GM18519 (cell line): ENCODE data around the gene TMTC1.
A peak's percentile ranks its signal among the peaks of the same experiment; 100 is the strongest.

Experiments used
- ATAC-seq: cut with Tn5 transposase; IDR thresholded peaks from one replicate; pipeline ENCODE4 v1.9.1; 2021; ENCODE audit warnings: mild to moderate bottlenecking, moderate library complexity; ENCODE audit not compliant: unreplicated experiment, low FRiP score

TMTC1 gene

DNA sequence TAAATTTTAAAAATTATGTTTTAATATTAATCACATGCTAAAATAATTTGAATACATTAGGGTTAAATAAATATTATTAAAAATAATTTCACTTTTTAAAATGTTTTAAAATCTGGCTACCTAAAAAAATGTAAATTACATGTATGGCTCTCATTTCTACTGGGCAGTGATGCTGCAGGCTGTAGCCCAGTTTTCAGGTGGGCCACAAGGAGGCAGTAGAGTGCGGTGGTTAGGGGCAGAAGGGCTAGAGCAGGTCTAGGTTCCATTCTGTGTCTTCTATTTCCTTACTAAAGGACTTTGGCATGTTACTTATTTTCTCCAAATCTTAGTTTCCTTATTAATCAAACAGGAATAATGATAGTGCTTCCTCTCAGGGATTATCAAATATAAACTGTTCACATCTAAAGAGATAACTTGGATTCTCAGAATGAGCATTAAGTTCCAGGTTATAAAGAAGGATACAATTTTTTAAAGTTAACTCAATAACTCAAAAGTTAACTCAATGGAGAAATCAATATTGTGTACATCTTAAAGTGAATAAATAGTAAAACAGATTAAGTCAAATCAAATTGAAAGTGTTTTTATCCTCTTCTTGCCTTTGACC, 231.3 kb downstream of the TMTC1 start:
- peak; percentile 93 for ATAC-seq

DNA sequence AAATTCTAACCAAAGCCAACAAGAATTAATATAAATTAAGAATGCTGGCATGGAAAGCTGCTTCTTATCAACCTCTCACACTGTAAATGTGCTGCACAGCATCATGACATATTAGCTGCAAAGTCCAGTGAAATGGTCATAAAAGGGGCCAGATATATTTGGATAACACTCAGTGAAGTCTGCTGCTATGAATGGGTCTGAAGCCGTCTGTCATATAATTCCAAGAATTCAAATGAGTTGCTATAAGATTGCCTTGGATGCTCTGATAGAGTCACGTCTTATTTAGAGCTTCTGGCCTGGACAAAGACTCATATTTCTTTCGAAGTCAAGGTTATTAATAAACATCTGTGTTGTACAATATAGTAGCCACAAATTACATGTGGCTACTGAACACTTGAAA, 231.9 kb downstream of the TMTC1 start:
- ATAC-seq: no peak

DNA sequence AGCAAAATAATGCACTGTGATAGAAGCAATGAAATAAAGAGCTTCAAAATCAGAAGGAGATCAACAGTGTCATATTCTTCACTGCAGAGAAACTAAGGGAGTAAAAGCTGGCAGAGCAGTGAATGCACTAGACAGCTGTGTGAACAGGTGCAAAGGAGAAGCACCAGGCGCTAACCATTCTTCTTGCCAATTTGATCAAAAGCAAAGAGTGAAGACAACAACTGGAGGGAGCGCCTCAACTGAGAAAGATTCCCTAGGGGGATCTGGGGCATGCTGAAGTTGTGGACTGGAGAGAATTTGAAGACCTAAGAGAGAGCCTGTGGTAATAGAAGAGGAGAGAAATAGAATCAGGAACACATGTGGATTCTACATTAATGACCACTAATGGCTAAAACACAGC, 235.9 kb downstream of the TMTC1 start:
- ATAC-seq: no peak

DNA sequence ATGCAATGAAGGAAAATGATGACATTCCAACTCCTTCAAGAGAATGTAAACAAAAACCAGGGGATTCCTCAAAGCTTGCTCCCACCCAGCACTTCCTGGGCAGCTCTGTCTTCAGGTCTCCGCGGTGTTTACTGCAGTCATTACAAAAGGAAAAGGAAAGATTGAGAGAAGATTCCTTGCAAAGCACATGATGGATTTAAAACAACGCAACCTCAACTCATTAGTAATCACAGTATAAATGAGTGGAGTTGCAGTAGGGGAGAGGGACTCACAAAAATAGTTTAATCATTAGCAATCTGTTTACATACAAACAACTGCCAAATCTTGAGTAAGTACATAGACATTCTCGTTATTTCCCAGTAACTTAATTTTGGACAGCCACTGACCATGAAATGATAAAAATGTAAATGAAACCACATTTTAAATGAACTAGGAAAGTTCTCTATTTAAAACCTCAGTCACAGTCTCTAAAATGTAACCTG, 236.6 kb downstream of the TMTC1 start:
- ATAC-seq: no peak

DNA sequence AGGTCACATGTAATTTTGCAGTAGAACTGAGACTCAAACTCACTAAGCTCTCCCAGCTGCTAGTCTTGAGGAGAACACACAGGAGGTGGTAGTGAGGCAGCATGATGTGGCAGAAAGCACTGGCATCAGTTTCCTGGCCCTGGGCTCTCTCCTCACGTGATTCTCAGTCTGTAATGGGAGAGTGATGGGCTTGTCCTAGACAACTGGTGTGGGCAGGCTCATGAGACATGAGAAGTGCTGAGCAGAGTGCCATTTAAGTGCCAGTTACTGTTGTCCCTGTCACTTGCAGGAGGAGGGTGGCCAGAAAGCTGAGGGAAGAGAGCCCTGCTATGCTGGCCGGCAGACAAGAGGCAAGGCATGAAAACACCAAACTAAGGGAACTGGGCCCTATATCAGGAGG, 237.7 kb downstream of the TMTC1 start:
- ATAC-seq: no peak

DNA sequence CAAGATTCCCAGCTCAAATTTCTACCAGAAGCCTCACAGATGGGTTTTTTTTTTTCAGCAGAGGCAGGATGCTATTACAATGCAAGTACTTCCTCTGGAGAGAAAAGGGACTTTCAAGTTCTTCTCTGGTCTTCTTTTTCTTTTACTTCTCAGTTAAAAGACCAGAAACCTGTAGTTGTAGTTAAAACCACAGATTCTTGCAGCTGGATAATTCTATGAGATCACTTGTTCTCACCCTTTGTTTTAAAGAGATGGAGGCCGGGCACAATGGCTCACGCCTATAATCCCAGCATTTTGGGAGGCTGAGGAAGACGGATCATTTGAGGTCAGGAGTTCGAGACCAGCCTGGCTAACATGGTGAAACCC, 238.7 kb downstream of the TMTC1 start:
- ATAC-seq: peak; percentile 93

DNA sequence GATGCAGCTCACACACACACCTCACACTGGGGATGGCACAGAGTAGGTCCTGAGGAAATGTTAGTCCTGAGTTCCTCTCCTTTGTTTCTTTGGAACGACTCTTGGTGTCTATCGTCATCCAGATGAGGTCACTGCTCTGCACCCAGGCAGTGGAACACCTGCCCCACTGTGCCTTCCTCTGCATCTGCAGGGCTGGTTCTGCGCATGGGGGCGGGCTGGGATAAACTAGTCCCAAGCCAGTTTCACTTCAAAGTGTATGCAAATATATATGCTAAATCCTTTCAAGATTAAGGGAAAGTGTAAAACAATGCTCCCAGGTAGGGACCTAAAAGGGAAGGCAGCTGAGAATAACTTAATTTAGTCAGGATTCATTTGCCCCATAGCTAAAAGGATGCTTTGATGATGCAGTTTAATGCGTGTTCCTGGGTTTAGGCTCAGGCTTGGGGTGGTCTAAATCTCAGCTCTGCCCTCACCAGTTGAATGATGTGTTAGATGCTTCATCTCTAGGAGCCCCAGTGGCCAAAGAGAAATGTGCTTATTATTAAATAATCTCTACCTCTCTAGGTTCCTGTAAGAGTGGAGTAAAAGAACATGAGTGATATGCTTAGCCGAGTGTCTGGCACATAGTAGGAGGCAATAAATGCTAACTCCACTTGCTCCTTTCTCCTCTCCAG, 239.2 kb downstream of the TMTC1 start:
- ATAC-seq: peak; percentile 39

DNA sequence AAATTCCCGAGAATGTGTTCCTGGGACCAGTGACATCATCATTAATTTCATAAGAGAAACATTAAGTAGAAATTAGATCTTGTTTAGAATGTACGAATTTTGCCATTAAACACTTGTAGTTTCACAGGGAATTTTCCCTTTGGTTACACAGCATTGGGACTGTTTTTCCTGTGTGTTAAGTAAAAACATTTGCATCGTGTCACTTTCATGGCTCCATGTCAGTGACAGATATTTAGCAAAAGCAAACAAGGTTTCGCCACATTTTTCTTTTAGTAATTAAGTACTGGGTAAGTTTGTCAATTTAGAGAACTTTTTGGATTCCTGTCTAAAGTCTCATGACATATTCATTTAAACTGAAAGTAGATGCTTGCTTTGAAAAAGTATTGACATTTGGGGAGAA, 240.7 kb downstream of the TMTC1 start:
- ATAC-seq: no peak

DNA sequence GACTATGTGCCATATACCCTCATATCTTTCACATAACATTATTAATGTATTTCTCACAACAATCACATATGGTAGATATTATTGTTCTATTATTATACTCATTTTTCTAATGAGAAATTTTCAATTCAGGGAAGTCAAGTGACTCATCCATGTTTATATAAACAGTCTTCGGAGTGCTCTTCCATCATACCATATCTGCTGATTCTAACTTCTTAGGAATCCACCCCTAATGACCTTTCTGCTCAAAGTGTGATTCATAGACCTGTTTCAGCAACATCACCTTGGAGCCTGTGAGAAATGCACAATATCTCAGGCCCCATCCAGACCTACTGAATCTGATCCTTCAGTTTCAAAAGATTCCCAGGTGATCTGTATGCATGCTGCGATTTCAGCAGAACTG, 246.4 kb downstream of the TMTC1 start:
- ATAC-seq: no peak

DNA sequence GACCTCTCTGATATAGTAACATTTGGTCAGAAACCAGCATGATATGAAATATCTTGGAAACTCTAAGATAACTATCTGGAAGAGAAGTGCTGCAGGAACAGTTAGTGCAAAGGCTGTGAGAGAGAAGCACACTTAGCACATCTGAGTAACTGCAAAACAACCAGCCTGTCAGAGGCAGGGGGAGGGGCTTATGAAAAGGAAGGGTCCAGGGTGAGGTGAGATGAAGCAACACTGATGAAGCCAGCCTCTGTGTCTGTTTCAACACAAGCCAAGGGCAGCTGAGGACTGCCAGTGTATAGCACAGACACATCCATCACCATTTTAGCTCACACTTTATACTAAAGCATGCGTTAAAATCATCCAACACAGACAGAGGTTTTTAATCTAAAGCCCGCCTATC, 248.8 kb downstream of the TMTC1 start:
- no peak for ATAC-seq

DNA sequence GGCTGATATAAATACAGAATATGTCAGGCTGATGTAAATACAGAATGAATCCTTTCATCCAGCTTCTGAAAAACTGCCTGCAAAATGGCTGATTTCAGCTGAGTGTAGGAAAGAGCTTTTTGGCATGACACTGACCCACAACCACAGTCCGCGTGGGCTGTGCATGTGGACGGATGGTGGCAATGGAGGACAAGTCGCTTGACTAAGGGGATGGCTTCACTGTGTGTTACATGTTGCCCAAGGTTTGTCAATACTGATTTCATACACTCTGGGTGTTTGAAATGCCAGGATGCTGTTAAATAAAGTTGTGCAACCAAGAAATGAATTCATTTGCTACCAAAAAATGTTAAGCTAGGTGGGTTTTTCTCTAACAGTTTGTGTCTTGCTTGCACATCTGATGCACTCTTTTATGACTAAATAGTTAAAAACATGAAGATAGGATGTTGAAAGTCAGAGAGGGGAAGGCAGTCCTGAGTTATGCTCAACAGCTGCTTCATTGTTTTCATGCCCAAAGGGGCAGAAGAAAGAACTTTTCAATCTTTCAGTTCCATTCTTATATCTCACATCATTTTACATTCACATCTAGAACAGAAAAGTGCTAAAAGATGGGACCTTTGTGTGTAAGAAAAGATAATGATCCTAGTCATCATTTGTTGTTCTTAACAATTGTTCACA, 249.8 kb downstream of the TMTC1 start:
- ATAC-seq: no peak

DNA sequence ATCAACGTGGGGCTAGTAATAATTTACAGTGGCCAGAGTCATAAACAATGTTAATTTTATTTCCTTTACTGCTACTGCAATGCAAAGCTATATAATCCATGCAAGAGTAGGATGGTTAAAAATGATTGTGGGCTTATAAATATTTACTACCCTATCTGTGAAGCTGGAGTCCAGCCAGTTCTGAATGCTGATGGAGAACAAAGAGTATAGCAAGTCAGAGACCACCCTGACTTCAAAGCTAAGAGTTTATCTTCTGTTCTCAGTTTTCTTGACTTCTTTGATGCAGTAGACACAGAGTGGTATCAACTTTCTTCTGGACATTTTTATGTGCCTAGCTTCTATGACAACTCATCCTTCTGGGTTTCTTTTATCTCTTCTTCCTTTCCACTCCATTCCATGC, 252.3 kb downstream of the TMTC1 start:
- no peak for ATAC-seq

DNA sequence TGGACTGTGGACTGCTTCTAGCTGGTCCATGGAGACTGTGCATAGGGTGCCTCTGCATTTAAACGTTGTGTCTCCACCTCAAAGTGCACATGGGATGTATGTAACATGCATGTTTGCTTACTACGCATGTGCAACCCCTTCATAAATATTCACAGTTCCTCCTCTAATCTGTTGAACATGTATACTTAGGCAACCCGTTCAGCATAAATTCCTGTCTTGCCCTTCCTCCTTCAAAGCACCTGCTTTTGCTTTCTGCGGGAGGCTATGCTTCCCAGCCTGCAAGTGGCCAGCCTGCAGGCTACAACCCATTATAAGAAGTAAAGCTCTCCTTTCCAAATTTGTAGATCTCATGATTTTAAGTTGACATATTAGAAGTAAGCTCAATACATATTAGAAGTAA, 253.3 kb downstream of the TMTC1 start:
- no peak for ATAC-seq

DNA sequence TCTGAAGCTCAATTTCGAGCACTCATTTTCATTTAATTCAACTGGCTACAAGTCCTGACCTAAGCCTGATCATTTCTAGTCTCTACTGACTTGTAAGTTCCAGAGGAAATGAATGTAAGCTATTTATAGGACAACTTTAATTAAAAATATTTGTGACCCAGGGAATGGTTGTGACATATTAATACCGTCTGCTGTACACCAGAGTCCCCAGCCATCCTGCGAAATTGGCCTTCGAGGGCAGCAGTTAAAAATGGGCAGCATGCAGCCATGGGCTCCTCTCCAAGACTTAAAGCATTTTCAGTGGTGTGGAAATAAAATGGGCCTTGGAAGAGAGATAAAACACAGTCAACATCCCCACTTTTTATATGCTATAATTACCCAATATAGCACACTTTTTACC, 255.6 kb downstream of the TMTC1 start:
- no peak for ATAC-seq

DNA sequence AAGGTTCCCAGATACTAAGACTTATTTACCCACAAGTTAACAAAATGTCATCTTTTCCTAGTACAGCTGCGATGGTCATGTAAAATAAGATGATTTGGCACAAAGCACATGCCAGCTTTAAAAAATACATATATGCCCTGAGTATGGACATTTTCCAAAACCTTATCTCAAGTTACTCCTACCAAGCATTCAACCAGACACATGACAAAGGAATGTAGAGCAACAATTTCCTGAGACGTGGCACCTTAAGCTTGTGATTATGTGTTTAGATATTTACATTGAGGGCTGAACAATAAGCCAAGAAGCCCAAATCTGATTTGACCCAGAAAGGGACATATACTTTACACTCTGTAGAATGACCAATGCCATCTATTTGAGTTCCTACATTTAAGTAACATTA, 261.8 kb downstream of the TMTC1 start:
- no peak for ATAC-seq

DNA sequence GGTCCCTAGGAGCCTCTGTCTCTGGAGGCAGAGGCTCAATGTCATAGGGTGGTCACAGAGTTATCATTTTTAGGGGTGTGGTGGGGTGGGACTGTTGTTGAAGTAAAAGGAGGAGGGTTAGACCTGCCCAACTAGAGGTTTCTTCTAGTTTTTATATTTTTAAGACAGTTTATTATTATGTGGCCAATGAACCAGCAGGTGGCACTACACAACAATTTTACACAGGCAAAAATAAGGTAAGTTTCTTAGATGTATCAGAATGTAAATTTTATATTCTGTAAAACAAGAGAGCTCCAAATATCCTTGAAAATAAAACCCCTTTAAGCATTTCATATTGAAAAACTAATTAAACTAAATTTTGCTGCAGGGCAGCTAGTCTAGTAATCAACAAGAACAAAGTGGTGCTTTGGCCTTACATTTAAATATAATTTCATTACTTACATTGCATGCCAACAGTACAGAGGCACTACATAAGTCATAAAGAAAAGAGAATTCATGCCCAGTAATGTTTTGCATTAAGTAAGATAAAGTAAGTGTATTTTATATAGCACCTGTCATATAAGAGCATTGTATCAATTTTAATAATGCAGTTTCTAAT, 264.1 kb downstream of the TMTC1 start:
- no peak for ATAC-seq

DNA sequence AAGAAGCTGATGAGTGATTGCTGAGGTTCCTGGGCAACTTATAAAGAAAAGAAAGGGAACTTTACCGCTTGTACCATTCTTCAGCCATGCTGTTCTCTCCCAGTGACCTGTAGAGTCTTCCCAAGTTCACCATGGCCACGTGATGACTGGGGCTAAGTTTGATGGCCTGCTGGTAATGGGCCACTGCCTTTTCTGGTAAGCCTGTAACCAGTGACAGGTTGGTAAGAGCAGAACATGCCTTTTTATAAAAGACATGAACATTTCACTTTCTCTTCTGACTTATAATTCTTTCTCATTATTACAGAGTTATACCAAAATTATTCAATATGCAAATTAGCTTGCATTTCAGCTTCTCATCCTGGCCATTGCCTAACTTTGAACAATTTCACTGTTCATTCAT, 265.3 kb downstream of the TMTC1 start:
- no peak for ATAC-seq

DNA sequence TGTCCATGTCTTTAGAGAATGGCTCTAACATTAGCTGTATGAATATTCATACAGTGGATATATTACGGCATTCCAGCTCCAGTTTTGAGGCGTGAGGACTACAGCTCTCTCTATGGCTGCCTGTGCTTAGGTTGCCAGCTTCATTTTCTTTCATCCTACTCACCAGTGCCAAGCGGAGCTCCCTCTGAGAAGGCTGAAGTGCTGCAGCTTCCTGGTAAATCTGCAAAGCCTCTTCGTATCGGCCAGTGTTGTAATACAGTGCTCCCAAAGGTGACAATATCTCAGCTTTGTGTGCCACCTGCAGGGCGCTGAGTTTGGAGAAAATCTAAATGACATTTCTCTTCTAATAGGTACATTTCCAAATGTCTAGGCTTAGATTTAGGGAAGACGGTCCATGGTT, 266.5 kb downstream of the TMTC1 start:
- ATAC-seq: no peak

DNA sequence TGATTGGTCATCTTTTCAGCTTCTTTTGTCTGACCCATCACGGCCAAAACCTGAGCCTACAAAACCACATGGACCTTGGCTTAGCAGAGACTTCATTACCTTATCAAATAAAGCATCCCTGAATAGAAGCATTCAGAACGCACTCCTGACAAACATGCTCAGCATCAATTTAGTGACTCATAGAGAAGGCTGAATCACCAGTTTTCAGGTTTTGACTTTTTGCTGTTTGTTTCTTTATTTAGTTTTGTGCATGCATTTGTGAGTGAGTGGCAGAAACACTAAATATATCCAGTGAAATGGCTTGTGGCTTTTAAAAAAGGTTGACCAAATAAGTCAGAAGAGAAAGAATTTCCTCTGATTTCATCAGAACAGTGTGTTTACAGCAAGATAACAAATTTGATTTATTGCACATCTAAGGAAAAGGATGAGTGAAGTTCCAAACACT, 267.3 kb downstream of the TMTC1 start:
- ATAC-seq: no peak

DNA sequence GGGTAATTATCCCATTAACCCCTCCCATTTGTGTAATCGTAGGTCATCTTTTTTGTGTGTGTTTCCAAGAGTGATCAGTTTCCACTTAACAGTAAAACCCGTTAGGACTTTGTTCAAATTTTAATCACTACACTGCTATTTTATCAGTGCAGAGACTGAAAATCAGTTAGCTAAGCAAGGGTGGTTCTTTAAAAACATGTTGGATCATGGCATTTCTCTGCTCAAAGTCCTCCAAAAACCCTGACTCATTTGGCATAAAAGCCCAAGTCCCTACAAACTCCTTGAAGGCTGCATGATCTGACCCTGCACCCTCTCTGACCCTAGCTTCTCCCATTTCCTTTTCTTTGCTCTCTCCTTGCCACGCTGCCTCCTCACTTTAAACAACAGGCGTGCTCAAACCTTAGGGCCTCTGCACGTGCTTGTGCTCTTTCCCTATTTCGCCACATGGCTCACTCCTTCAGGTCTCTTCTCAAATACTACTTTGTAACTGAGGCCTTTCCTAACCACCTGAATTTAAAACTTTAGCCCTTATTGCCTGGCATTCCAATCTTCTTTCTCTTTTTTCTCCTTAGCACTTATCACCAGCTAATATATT, 273.1 kb downstream of the TMTC1 start:
- ATAC-seq: no peak

DNA sequence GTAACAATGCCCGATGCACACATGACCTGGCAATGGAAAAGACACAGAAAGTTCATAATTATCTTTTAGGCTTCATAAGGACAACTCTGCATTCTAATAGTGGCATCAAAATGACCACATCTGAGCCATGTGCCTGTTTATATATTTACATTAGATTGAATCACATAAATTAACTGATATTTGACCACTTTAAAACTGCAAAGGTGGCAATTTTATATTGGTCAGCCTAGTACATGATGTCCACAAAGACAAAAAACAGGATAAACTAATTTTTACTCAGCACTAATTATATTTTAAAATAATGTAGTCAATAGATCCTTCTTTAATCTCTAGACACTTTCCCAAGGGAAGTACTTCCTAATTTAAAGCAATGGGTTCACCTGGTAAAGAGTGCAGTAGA, 274.2 kb downstream of the TMTC1 start:
- no peak for ATAC-seq
